HTERT RPE-1 (cell line): ENCODE measurements around the gene RPS21.

Experiments used
- in situ Hi-C: fragments of 300-500 bp; cut with MboI; formaldehyde crosslinking; loops from 4 replicates; pipeline ENCODE4 v1.14.3; 2020; ENCODE audit warnings: low sequenced_read_pairs

Gene RPS21

GRCh38 chr20:62386383-62387218 is at the start of gene RPS21:
Gene RPS21, plus strand, starts transcription at chr20:62387103. Its CDS starts 236 bp downstream, at chr20:62387339.
- in situ Hi-C loops: no loop called here

DNA sequence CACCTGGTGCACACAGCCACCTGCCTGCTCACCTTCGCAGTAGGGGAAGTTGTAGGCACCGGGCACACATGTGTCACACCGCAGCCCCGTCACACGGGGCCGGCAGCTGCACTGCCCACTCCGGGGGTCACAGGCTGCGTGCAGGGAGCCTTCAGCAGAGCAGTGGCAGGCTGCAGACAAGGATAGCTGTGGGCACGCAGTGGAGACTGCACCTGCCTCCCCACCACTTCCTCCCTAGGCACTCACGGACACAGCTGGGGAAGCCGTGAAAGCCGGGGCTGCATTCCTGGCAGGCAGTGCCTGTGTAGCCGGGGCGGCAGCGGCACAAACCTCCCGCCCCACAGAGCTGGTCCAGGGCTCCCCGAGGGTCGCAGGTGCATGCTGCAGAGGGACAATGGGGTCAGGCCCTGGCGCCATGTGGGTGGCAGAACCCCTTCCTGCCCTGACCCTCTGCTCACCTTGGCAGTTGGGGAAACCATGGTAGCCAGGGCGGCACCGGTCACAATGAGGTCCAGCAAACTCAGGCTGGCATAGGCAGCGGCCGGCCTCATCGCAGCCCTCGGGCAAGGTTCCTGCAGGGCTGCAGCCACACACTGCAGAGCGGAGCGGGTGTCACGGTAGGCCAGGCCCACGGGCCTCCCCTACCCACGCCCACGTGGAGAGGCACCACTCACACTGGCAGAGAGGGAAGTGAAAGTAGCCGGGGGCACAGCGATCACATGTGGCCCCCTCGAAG is 49.2 kb upstream of the RPS21 start:
- in situ Hi-C loops: no loop called here

DNA sequence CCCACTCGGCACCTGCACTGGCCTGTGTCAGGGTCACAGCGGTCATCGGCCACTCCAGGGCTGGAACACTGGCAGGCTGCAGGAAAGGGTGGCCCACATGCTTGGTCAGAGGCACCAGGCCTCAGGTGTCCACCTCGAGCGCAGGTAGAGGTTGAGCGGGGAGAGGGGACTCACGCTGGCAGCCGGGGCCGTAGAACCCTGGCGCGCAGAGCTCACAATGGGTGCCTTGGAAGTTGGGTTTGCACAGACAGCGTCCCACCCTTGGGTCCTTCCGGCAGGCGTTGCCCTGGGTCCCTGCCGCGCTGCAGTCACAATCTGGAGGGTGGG is 48.6 kb upstream of the RPS21 start:
- in situ Hi-C loops: no loop called here

- in situ Hi-C loops: no loop called here
Measured at GRCh38 chr20:62339647-62340062, 47.2 kb upstream of the RPS21 start.

DNA sequence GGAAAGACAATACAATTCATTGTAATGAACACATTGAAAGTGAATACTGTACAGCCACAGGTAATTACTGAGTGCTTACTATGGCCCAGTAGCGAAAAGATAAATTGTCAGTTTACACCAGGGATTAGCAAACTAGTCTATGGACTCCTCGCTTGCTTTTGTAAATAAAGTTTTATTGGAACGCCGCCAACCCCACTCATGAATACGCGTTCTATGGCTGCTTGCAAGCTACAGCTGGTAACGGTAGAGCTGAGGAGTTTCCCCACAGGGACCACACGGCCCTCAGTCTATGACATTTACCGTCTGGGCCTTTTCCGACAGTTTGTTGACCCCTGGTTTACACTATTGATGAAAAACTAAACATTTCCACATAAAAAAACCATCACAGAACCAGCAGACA is 44.0 kb upstream of the RPS21 start:
- in situ Hi-C loops: no loop called here

DNA sequence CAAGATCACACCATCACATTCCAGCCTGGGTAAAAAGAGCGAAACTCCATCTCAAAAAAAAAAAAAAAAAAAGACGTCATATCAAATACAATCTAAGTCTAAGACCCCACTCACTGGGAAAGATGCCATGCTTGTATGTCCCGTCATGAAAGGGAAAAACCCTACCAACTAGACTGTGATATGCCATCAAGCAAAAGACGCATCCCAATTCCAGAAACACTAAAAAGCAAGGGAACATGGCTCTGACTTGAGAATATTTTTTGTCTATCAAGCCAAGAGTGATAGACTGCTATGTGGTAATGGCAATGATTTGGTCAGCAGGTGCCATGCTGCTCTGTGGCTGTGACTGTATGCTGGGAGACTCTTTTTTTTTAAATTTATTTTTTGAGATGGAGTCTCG is 42.8 kb upstream of the RPS21 start:
- in situ Hi-C loops: no loop called here

DNA sequence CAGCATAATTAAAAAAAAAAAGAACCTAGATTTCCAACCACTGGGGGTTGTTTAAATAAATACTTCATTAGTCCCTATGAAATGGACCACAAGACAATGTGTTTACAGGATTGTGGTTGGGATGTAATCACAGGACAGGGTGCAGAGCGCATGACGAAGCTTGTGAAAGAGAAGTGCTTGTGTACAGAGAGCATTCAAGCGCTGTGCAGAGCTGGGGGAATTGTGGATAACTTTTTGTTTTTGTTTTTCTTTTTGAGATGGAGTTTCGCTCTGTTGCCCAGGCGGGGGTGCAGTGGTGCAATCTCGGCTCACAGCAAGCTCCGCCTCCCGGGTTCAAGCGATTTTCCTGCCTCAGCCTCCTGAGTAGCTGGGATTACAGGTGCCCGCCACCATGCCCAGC is 42.1 kb upstream of the RPS21 start:
- in situ Hi-C loops: no loop called here

- in situ Hi-C loops: no loop called here
Measured at GRCh38 chr20:62345681-62346370, 41.1 kb upstream of the RPS21 start.

- in situ Hi-C loops: no loop called here
Measured at GRCh38 chr20:62346398-62347150, 40.3 kb upstream of the RPS21 start.

DNA sequence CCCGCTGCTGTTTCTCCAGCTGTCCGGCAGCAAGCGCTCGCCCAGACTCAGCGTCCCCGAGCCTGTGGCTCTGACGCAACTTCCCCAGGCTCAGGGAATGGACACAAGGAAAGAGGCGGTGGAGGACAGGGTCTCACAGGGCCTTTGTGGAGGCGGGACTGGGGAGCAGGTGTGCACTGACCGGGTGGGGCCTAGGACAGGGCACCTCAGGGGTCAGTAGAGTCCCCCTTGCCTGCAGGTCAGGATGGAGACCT is 39.8 kb upstream of the RPS21 start:
- in situ Hi-C loops: no loop called here

DNA sequence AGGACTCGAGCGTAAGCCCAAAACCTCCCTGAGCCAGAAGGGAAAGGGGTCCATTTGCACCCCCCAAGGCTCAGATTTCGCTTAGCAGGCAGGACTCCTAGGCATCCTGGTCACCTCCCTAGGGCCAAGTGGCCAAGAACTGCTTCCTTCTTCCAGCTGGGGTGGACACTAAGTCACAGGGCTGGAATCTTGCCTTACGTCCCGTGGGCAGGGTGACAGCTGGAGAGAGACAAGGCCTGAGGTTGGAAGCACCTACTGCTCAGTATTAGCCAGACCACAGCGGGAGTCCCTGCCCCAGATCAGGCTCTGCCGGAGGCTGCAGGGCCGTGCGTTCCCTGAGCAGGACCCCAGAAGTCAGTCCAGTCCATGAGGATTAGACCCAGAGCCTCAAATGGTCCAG is 39.5 kb upstream of the RPS21 start:
- in situ Hi-C loops: no loop called here

DNA sequence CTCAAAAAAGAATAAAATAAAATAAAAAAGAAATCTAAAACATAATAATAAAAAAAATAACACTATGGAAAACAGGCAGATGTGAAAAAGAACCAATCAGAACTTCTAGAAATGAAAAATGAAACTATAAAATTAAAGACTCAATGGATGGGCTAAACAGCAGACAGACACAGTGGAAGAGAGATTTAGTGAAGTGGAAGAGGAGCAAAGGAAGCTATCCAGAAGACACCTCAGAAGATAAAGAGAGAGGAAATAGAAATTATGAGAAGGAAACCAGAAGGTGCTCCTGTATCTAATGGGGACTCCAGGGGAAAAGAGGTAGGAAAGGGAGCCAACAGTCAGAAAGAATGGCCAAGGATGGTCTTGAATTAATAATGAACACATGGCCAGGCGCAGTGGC is 38.3 kb upstream of the RPS21 start:
- in situ Hi-C loops: no loop called here

GRCh38 chr20:62349556-62350097 is 37.3 kb upstream of the RPS21 start:
- in situ Hi-C loops: no loop called here

- in situ Hi-C loops: no loop called here
Measured at GRCh38 chr20:62350098-62350628, 36.7 kb upstream of the RPS21 start.

GRCh38 chr20:62350629-62351422 is 36.1 kb upstream of the RPS21 start:
- in situ Hi-C loops: no loop called here

DNA sequence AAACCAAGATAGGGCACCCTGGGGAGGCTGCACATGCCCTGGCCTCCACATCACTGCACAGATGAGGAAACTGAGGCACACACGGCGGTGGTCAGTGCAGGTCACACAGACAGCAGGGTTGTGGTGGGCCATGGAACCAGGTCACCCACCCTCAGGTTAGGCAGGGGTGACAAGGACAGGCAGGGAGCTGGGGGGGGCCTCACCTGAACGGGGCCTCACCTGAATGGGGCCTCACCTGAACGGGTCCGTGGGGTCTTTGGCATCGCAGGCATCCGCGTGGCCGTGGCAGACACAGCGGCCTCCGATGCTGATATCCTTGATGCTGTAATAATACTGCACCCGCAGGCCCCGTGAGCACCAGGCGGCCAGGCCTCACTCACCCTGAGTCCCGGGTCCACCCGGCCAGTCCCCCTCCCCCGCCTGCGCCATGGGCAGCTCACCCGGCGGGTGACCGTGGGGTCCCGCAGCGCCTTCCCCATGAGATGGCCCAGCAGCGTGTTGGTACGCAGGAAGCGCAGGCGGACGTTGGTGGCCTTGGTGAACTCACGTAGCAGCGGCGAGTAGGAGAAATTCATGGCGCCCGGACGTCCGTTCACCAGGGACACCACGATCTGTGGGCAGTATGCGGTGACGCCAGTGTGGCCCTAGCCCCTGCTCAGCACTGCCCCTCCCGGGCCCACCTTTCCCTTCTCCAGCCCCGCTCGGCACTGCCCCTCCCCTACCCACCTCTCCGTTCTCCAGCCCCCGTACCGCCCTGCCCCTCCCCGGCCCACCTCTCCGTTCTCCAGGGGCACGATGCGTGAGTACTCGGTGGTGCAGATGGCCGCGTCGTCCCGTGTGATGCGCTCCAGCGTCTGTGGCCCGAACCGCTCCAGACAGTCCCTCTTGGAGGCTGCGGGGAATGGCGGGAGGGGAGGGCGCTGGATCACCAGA is 35.2 kb upstream of the RPS21 start:
- in situ Hi-C loops: no loop called here

- in situ Hi-C loops: no loop called here
Measured at GRCh38 chr20:62352402-62353288, 34.3 kb upstream of the RPS21 start.
